GM19238 (cell line): Measurements from ENCODE around the gene RILPL1.

Experiments
- DNase-seq: peaks from one replicate; pipeline ENCODE4 v3.0.0; 2011; ENCODE audit warnings: low spot score; ENCODE audit not compliant: insufficient read length

RILPL1 gene

GRCh38 chr12:123428591-123428990, 104.9 kb downstream of the RILPL1 start:
- DNase-seq, result no peak

GRCh38 chr12:123427036-123427769, 106.3 kb downstream of the RILPL1 start:
- peak; percentile 79 for DNase-seq

GRCh38 chr12:123421314-123421713, 112.2 kb downstream of the RILPL1 start:
- no peak for DNase-seq
